ENCODE data around the gene SLC28A3. TPM values are rescaled to one million over a fixed set of nuclear protein-coding genes. Genes with fewer than 3 reads are reported as not detected.

SLC28A3 gene
- polyA plus RNA-seq, 1 experiment: 0.74 TPM

DNA sequence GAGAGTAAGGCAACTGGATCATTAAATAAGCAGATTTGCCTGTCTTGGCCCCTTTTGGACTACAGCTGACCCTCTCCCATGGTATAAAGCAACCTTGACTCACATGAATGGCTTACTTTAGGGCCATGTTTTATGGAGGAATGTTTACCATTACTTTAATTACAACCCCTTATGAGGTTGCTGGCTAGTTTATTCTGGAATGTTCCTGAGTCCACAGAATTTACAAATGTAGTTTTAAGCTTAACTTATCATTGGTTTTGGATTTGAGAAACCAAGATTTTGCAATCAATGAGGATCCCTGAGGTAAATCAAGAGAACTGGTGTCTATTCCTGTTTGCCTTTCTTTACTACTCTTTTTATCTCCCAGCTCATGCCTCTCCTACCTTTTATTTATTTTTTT is 15.7 kb downstream of the SLC28A3 start:
- TF ChIP-seq, protein P1, sequence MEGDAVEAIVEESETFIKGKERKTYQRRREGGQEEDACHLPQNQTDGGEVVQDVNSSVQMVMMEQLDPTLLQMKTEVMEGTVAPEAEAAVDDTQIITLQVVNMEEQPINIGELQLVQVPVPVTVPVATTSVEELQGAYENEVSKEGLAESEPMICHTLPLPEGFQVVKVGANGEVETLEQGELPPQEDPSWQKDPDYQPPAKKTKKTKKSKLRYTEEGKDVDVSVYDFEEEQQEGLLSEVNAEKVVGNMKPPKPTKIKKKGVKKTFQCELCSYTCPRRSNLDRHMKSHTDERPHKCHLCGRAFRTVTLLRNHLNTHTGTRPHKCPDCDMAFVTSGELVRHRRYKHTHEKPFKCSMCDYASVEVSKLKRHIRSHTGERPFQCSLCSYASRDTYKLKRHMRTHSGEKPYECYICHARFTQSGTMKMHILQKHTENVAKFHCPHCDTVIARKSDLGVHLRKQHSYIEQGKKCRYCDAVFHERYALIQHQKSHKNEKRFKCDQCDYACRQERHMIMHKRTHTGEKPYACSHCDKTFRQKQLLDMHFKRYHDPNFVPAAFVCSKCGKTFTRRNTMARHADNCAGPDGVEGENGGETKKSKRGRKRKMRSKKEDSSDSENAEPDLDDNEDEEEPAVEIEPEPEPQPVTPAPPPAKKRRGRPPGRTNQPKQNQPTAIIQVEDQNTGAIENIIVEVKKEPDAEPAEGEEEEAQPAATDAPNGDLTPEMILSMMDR (IDR thresholded peaks at IDR 0.05; ENCODE audit: low read depth, low read length): no peak
- ChIA-PET CTCF (interaction anchor here (0.7 to 1.3 kb wide), 3 partner anchors 9 to 405 kb away, joined by 3 to 4 read pairs (median 3); no protein-coding TSS in a partner anchor), POLR2A (no interaction called here)
- no peak for DNase-seq (ENCODE audit: low read depth, low spot score)
- Histone ChIP-seq H3K4me3 (ENCODE audit: low read depth, low read length) (no peak overlapping the region), H3K27me3 (ENCODE audit: control insufficient read depth, insufficient read depth, low read length) (no peaks in the 10 kb centered on the region), H3K27ac (ENCODE audit: low read depth, low read length) (no peak overlapping the region), H3K9me3 (ENCODE audit: control insufficient read depth, insufficient read depth, low read length) (peaks cover 8% of the 10 kb centered on the region)

DNA sequence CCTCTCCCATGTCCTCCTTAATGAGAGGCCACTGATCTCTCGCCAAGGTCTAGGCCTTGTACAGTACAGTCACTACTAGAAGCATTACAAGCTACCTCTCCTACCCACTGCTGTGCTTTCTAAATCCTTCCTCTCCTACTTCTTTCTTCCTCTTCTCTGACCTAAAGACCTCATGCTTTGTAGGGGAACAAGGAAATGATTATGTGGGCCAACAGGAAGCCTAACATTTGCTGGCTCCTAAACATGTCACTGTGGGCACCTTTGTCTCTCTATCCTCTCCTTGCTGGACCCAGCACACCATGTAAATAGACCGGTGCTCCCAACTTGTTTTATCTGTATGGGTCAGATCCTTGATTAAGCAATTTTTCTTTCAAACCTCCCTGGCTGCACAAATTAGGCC is 16.7 kb downstream of the SLC28A3 start:
- ChIA-PET CTCF (interaction anchor here (1.1 kb wide), 2 partner anchors 8 to 10 kb away, joined by 3 to 4 read pairs; no protein-coding TSS in a partner anchor), POLR2A (no interaction called here)
- H3K27ac ChIP-seq (ENCODE audit: low read depth, low read length): no peak overlapping the region
- TF ChIP-seq, protein P1 (IDR thresholded peaks at IDR 0.05; ENCODE audit: low read depth, low read length): no peak
- peaks cover 8% of the 10 kb centered on the region for H3K9me3 ChIP-seq (ENCODE audit: control insufficient read depth, insufficient read depth, low read length)
- DNase-seq (ENCODE audit: low read depth, low spot score): no peak
- H3K4me3 ChIP-seq (ENCODE audit: low read depth, low read length): no peak overlapping the region
- H3K27me3 ChIP-seq (ENCODE audit: control insufficient read depth, insufficient read depth, low read length): no peaks in the 10 kb centered on the region

DNA sequence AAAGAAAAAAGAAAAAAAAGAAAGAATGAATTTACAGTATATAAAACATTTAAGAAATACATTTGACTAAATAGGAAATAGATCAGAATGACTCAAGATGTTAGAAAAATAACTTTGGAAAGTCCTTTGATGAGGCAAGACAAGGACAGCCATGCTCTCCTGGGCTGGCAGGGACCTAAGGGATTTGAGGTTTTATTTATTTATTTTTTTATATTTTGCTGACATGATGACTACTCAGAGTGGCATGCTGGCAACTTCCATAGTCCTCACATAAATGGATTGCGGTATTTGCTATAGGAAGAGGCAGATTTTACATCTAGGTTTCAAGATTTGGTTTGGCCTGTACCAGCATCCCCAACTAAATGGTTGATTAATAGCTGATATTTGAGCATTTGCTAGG is 17.7 kb downstream of the SLC28A3 start:
- no peak overlapping the region for H3K4me3 ChIP-seq (ENCODE audit: low read depth, low read length)
- TF ChIP-seq, protein P1 (IDR thresholded peaks at IDR 0.05; ENCODE audit: low read depth, low read length): no peak
- H3K9me3 ChIP-seq (ENCODE audit: control insufficient read depth, insufficient read depth, low read length): peaks cover 4% of the 10 kb centered on the region; the same call in 1 of the 2 replicates
- peak overlapping the region; percentile 39 for H3K27ac ChIP-seq (ENCODE audit: low read depth, low read length)
- H3K27me3 ChIP-seq (ENCODE audit: control insufficient read depth, insufficient read depth, low read length): no peaks in the 10 kb centered on the region
- POLR2A ChIA-PET: no interaction called here
- CTCF ChIA-PET: no interaction called here
- DNase-seq (ENCODE audit: low read depth, low spot score): peak; percentile 42

DNA sequence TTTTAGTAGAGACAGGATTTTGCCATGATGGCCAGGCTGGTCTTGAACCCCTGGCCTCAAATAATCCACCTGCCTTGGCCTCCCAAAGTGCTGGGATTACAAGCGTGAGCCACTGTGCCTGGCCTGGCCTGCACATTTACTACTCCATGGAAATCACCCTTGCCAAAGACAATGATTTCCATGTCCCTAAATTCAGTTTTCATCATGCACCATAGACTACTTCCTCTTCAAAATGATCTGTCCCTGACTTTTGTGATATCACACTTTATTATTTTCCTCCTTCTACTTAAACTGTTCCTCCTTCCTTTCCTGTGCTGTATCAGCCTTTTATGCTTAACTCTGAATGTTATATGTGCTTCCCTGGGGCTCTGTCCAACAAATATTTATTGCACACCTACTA is 20.3 kb downstream of the SLC28A3 start:
- Histone ChIP-seq H3K9me3 (ENCODE audit: control insufficient read depth, insufficient read depth, low read length) (no peaks in the 10 kb centered on the region), H3K27ac (ENCODE audit: low read depth, low read length) (no peak overlapping the region), H3K4me3 (ENCODE audit: low read depth, low read length) (no peak overlapping the region), H3K27me3 (ENCODE audit: control insufficient read depth, insufficient read depth, low read length) (no peaks in the 10 kb centered on the region)
- POLR2A ChIA-PET: no interaction called here
- CTCF ChIA-PET: no interaction called here
- no peak for DNase-seq (ENCODE audit: low read depth, low spot score)
- TF ChIP-seq, protein P1 (IDR thresholded peaks at IDR 0.05; ENCODE audit: low read depth, low read length): no peak

DNA sequence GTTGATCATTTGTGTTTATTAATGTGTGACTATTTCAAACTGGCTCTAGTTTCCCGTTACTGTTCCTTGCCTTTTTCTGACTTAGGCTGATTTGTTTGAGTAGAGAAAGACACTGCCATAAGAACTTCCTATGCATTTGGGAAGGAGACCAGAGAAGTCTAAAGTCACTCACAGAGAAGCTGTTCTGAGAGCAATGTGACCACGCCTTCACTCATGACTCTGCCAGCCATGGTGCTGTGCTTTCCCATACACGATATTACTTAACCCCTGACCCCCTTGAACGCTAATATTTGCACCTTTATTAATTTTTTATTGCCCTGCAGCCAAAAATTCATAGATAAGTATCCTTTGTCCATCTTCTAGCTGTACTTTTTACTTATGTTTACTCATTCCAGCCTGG is 20.9 kb downstream of the SLC28A3 start:
- H3K9me3 ChIP-seq (ENCODE audit: control insufficient read depth, insufficient read depth, low read length): no peaks in the 10 kb centered on the region
- CTCF ChIA-PET: no interaction called here
- H3K27ac ChIP-seq (ENCODE audit: low read depth, low read length): no peak overlapping the region
- H3K4me3 ChIP-seq (ENCODE audit: low read depth, low read length): no peak overlapping the region
- DNase-seq (ENCODE audit: low read depth, low spot score): no peak
- H3K27me3 ChIP-seq (ENCODE audit: control insufficient read depth, insufficient read depth, low read length): no peaks in the 10 kb centered on the region
- TF ChIP-seq, protein P1 (IDR thresholded peaks at IDR 0.05; ENCODE audit: low read depth, low read length): no peak
- POLR2A ChIA-PET: no interaction called here

Measured in AG04450 (cell line).